Right cardiac atrium (tissue), 5 donors: ENCODE data around the gene UBE2F. TPM values are rescaled to one million over a fixed set of nuclear protein-coding genes. Genes with fewer than 3 reads are reported as not detected.

Source experiments
- ATAC-seq, 2 donors: fragments of 200-7000 bp; cut with Tn5 transposase; one replicate each; pipeline versions ENCODE4 v1.8.0 to v1.9.1; 2020; ENCODE audit warnings: moderate library complexity in 2 of 2, mild to moderate bottlenecking in 1 of 2
- DNase-seq, 3 donors: peaks; one replicate each; pipeline ENCODE4 v3.0.0-alpha.2; 2020
- H3K27ac ChIP-seq: one replicate; pipeline ENCODE4 v1.5.1; 2013; ENCODE audit warnings: mild to moderate bottlenecking, low read length, control low read depth, moderate library complexity
- H3K27me3 ChIP-seq: one replicate; pipeline ENCODE4 v1.6.1; 2013; ENCODE audit not compliant: control insufficient read depth, insufficient read depth
- H3K4me1 ChIP-seq: one replicate; pipeline ENCODE4 v1.6.1; 2013; ENCODE audit warnings: low read length; ENCODE audit not compliant: control insufficient read depth, insufficient read depth
- H3K4me3 ChIP-seq: one replicate; pipeline ENCODE4 v1.5.1; 2013; ENCODE audit warnings: low read length, control low read depth
- H3K9me3 ChIP-seq: one replicate; pipeline ENCODE4 v1.6.1; 2013; ENCODE audit warnings: low read length; ENCODE audit not compliant: control insufficient read depth
- WGBS: extraction: QIAGEN DNeasy Blood & Tissue Kit; methylation state at CpG from one replicate; pipeline ENCODE4 v1.1.7; 2013; 5-methylcytosine and 5-hydroxymethylcytosine counted together
- intact Hi-C, 4 donors: fragments of 100-400 bp; cut with DNase I; formaldehyde crosslinking; loops; one replicate each; pipeline versions ENCODE4 v1.11.0 to v1.14.0; 2022 to 2023
- long read RNA-seq, 4 donors: library from polyadenylated mRNA; unstranded; transcript quantifications; one replicate each; pipeline ENCODE4 v2.0.0, GENCODE V29; 2020 to 2021
- polyA plus RNA-seq: library from polyadenylated mRNA; stranded (reverse); fragments of 200-250 nt; gene quantifications from one replicate; pipeline ENCODE4 v1.2.3, GENCODE V29; 2013
- total RNA-seq, 4 donors: library from RNA; stranded (reverse); fragmentation: NEBNext Ultra II Directional; extraction: Animal tissue kit (Norgen Biotek cat#: 25700); gene quantifications; one replicate each; pipeline ENCODE4 v1.2.1, GENCODE V29; 2021
- donor health status: healthy with polysubstance abuse.
- donor health status: DM: no; HTN: yes; CAD: no.
- donor health status: DM: no; HTN: no; CAD: no.
- donor health status: DM: no; HTN: yes; CAD: no; lungs with severe emphysema.
- donor health status: DM: yes; HTN: yes; CAD: no.

UBE2F gene, protein sequence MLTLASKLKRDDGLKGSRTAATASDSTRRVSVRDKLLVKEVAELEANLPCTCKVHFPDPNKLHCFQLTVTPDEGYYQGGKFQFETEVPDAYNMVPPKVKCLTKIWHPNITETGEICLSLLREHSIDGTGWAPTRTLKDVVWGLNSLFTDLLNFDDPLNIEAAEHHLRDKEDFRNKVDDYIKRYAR
- total RNA-seq (100 to 1,000 TPM; 100 to 118 (median 107) TPM), polyA plus RNA-seq (95.9 TPM)
- long read RNA-seq, donor 1, transcript UBE2F-201 (10 exons, 2,009 nt) = major isoform, 125 of 177 reads
- long read RNA-seq, donor 1, transcript UBE2F-211 (10 exons, 648 nt) = minor isoform, 5 of 177 reads
- long read RNA-seq, donor 1, transcript UBE2F-215 (9 exons, 1,242 nt) = minor isoform, 7 of 177 reads
- long read RNA-seq, donor 1, partial matches to known transcripts = 21 of 177 reads
- long read RNA-seq, donor 1, other reads (novel, unspliced or antisense) = 15 of 177 reads
- long read RNA-seq, donor 2, transcript UBE2F-201 (10 exons, 2,009 nt) = major isoform, 64 of 91 reads
- long read RNA-seq, donor 2, partial matches to known transcripts = 16 of 91 reads
- long read RNA-seq, donor 2, other reads (novel, unspliced or antisense) = 5 of 91 reads
- long read RNA-seq, donor 3, transcript UBE2F-215 (9 exons, 1,242 nt) = minor isoform, 21 of 292 reads
- long read RNA-seq, donor 3, transcript UBE2F-201 (10 exons, 2,009 nt) = major isoform, 210 of 292 reads
- long read RNA-seq, donor 3, transcript UBE2F-207 (11 exons, 984 nt) = minor isoform, 7 of 292 reads
- long read RNA-seq, donor 3, transcript UBE2F-205 (8 exons, 2,100 nt) = minor isoform, 5 of 292 reads
- long read RNA-seq, donor 3, partial matches to known transcripts = 11 of 292 reads
- long read RNA-seq, donor 3, other reads (novel, unspliced or antisense) = 30 of 292 reads
- long read RNA-seq, donor 4, transcript UBE2F-201 (10 exons, 2,009 nt) = major isoform, 62 of 107 reads
- long read RNA-seq, donor 4, transcript UBE2F-211 (10 exons, 648 nt) = minor isoform, 9 of 107 reads
- long read RNA-seq, donor 4, transcript UBE2F-215 (9 exons, 1,242 nt) = minor isoform, 5 of 107 reads
- long read RNA-seq, donor 4, partial matches to known transcripts = 15 of 107 reads
- long read RNA-seq, donor 4, other reads (novel, unspliced or antisense) = 12 of 107 reads

DNA sequence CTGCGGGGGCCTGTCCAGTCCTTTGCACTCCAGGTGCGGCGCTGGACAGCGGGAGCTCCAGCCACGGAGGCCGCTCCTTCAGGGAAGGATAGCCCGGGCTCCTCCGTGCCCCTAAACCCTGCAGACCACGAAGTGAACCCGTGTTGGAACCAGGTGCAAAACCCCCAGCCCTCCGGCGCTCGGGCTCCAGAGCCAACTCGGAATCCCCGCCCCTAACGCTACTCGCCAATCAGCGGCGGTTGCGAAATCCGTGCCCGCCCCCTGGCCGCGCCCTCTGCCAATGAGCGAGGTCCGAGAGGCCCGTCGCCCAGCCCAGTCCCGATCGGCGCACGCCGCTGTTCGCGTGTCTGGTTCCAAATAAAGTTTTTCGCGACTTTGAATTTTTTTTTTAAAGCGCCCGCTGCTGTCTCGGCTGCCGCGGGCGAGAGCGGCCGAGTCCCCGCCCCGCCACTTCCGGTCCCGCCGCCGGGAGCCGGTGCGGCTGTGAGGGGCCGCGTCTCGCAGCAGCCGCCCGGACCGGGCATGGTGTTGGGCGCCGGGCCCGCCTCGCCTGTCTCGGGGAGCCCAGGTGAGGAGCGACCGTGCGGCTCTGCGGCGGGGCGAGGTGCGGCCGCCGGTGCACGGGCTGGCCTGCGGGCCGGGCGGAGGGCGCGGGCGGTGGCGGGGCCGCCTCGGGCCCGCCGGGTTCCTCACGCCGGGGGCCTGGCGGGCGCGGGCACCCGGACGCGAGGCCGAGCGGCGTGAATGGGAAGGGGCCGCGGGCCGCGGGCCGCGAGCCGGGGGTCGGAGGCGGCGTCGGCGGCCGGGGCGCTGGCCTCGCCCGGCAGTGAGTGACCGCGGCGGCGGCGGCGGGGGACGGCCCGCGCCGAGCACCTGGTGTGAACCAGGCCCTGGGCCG lies at the start of gene UBE2F:
UBE2F (plus strand) TSS at position 450 of the 898 bp plus-strand sequence. CDS start 6,094 bp downstream, outside the sequence.
- under 1% methylated on average over 123 of the region's 123 CpGs for WGBS
- peaks cover 10% of the 10 kb centered on the region for H3K4me1 ChIP-seq

DNA sequence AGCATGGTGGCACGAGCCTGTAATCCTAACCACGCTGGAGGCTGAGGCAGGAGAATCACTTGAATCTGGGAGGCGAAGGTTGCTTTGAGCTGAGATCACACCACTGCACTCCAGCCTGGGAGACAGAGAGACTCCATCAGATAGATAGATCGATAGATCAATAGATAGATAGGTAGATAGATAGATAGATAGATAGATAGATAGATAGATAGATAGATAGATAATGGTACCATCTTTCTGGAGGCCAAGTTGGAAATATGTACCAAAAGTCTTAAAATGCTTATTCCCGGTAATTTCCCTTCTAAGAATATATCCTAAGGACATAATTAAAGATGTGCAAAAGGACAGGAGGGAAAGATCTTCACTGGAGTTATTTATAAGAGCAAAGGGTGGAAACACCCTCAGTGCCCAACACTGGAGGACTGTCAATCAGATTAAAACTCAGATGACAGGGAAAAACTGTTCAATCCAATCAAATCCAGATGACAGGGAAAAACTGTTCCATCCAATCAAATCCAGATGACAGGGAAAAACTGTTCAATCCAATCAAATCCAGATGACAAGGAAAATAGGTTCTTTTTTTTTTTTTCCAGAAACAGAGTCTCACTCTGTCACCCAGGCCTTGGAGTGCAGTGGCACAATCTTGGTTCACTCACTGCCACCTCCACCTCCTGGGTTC lies 49.0 kb upstream of the UBE2F start:
- 91% methylated on average over 5 of the region's 5 CpGs for WGBS
- DNase-seq = no peak

More for the DNA sequence above, at the start of gene UBE2F:
- Histone ChIP-seq H3K27me3 (no peaks in the 10 kb centered on the region), H3K4me3 (peak within 1 kb of the TSS; percentile 91), H3K27ac (peak within 1 kb of the TSS; percentile 58), H3K9me3 (no peaks in the 10 kb centered on the region)
- peak; percentile 97 for ATAC-seq
- intact Hi-C loops = loop anchor here in 1 of 4 donors (5.0 kb wide), 1 partner anchor 95 kb away; the partner anchor contains the start of gene SCLY
- peak; percentile 97 to 99 (median 99) for DNase-seq

DNA sequence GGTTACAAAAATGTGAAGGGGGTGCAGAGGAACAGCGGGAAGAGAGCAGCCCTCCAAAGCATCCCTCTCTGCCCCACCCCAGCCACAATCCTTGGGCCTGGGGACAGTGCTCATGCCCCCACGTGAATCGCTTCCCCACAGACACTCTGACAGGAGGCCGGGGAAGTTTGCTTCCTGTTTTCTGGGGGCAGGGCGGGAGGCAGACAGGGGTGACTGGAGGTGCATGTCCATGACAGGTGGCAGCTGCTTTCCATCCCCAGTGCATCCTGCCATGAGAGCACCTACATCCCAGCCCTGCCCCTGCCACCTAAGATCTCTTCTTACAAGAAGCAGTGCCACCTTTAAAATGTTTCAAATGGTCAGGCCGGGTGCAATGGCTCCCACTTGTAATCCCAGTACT lies 47.2 kb upstream of the UBE2F start:
- no peaks in the 10 kb centered on the region for H3K4me1 ChIP-seq
- no peak overlapping the region for H3K4me3 ChIP-seq
- H3K9me3 ChIP-seq = no peaks in the 10 kb centered on the region
- no peak overlapping the region for H3K27ac ChIP-seq
- DNase-seq (no peak), ATAC-seq (peak in 1 of 2 donors; percentile 13)
- WGBS = 56% methylated on average over 6 of the region's 6 CpGs
- no peaks in the 10 kb centered on the region for H3K27me3 ChIP-seq
- intact Hi-C loops = no loop called here

More for the DNA sequence above, 49.0 kb upstream of the UBE2F start:
- no peaks in the 10 kb centered on the region for H3K9me3 ChIP-seq
- H3K27ac ChIP-seq = no peak overlapping the region
- H3K4me3 ChIP-seq = no peak overlapping the region
- no peaks in the 10 kb centered on the region for H3K27me3 ChIP-seq
- ATAC-seq = no peak
- no peaks in the 10 kb centered on the region for H3K4me1 ChIP-seq
- intact Hi-C loops = no loop called here

DNA sequence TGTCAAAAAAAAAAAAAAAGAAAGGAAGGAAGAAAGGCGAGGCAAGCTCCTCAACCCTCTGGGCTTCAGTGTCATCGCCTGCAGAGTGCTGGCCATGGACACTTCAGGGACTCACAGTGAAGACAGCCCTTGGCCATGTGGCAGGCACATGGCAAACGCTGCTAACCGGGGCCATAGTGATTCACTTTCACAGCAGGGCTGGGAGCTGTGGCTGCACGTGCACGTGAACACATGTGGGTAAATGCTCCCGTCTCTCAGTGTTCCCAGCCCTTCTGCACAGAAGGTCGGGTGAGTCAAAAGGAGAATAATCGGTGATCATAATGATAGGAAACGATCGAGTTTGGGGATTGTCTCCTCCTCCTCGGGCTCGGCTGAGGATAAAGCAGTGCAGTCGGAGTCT lies 46.1 kb upstream of the UBE2F start:
- H3K27me3 ChIP-seq = no peaks in the 10 kb centered on the region
- no peaks in the 10 kb centered on the region for H3K9me3 ChIP-seq
- no peak overlapping the region for H3K27ac ChIP-seq
- no peak for DNase-seq
- intact Hi-C loops = no loop called here
- WGBS = 86% methylated on average over 14 of the region's 14 CpGs
- H3K4me1 ChIP-seq = no peaks in the 10 kb centered on the region
- no peak for ATAC-seq
- H3K4me3 ChIP-seq = no peak overlapping the region

DNA sequence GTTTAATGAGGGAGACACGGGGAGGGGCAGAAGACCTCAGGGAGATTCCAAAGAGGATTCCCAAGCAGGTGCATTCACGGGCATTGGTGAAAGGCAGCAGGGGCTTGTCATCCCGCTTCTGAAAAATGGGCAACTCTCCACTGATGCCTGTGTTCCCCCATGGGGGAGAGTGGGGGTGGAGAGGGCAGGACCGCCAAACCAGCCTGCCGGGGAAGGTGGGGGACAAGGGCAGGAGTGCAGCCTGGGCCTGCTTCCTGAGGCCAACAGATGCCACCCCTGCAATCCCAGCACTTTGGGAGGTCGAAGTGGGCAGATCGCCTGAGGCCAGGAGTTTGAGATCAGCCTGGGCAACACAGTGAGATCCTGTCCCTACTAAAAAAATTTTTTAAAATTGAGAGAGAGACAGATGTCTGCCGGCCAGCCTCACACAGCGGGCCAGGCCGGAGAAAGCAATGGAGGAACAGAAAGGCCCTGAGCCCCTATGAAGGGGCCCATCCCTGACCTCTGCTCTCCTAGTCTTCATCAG lies 44.8 kb upstream of the UBE2F start:
- no peak overlapping the region for H3K27ac ChIP-seq
- no peak overlapping the region for H3K4me3 ChIP-seq
- no peaks in the 10 kb centered on the region for H3K9me3 ChIP-seq
- ATAC-seq (no peak), DNase-seq (no peak)
- H3K27me3 ChIP-seq = no peaks in the 10 kb centered on the region
- intact Hi-C loops = no loop called here
- H3K4me1 ChIP-seq = no peaks in the 10 kb centered on the region
- 94% methylated on average over 10 of the region's 10 CpGs for WGBS

GRCh38 chr2:237922641-237923361 lies 44.0 kb upstream of the UBE2F start:
- H3K4me3 ChIP-seq = no peak overlapping the region
- no peak overlapping the region for H3K27ac ChIP-seq
- H3K9me3 ChIP-seq = no peaks in the 10 kb centered on the region
- peak; percentile 8 to 28 for ATAC-seq
- H3K27me3 ChIP-seq = no peaks in the 10 kb centered on the region
- no peak for DNase-seq
- 63% methylated on average over 13 of the region's 13 CpGs for WGBS
- no peaks in the 10 kb centered on the region for H3K4me1 ChIP-seq
- intact Hi-C loops = no loop called here

GRCh38 chr2:237923481-237924163 lies 43.2 kb upstream of the UBE2F start:
- ATAC-seq (peak; percentile 91 to 96), DNase-seq (peak; percentile 75 to 92 (median 91))
- no peak overlapping the region for H3K27ac ChIP-seq
- no peak overlapping the region for H3K4me3 ChIP-seq
- H3K9me3 ChIP-seq = no peaks in the 10 kb centered on the region
- no peaks in the 10 kb centered on the region for H3K27me3 ChIP-seq
- no peaks in the 10 kb centered on the region for H3K4me1 ChIP-seq
- intact Hi-C loops = no loop called here
- WGBS = 15% methylated on average over 33 of the region's 33 CpGs

DNA sequence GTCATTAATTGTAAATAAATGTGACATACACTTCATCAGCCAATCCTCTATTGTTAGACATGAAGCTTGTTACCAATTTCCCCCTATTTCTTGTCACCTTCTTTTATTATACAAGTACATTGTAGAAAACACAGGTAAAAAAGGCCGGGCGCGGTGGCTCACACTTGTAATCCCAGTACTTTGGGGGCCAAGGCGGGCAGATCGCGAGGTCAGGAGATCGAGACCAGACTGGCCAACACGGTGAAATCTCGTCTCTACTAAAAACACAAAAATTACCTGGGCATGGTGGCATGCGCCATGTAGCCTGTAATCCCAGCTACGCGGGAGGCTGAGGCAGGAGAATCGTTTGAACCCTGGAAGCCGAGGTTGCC lies 42.7 kb upstream of the UBE2F start:
- intact Hi-C loops = no loop called here
- H3K4me1 ChIP-seq = no peaks in the 10 kb centered on the region
- H3K27ac ChIP-seq = no peak overlapping the region
- WGBS = 95% methylated on average over 14 of the region's 14 CpGs
- no peak overlapping the region for H3K4me3 ChIP-seq
- DNase-seq (no peak), ATAC-seq (no peak)
- no peaks in the 10 kb centered on the region for H3K27me3 ChIP-seq
- no peaks in the 10 kb centered on the region for H3K9me3 ChIP-seq

GRCh38 chr2:237927135-237927534 lies 39.7 kb upstream of the UBE2F start:
- DNase-seq = no peak
- intact Hi-C loops = no loop called here
- ATAC-seq = no peak
- Histone ChIP-seq H3K27me3 (no peaks in the 10 kb centered on the region), H3K4me1 (no peaks in the 10 kb centered on the region), H3K9me3 (no peaks in the 10 kb centered on the region), H3K27ac (no peak overlapping the region), H3K4me3 (no peak overlapping the region)
- WGBS = 73% methylated on average over 5 of the region's 5 CpGs
